ENCODE results near the gene NUP93.

DNA sequence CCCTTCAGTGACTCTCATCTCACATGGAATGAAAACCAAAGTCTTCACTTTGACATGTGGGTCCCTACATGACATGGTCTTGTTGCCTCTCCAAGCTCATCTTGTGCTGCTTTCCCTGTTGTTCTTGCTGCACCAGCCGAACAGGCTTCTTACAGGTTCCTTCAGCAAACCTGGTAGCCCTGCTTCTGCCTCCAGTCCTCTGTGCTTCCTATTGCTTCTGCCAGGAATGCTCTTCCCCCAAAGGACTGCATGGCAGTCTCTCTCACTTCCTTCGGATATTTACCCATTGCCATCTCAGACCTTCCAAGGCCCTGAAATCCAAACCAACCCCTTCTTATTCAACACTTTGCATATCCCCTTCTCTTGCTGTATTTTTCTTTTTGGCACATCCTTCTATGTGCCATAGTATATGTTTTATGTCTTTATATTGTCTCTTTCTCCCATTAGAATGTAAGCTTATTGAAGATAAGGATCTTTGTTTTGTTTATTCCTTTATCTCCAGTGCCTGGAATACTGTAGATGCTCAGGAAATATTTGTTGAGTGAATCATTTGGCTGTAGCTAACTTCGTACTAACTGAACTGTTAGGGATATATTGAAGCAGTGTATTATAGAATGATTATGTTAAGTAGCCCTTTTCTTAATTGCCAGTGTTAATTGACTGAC is 77.2 kb downstream of the NUP93 start:
- TF ChIP-seq, protein P1, sequence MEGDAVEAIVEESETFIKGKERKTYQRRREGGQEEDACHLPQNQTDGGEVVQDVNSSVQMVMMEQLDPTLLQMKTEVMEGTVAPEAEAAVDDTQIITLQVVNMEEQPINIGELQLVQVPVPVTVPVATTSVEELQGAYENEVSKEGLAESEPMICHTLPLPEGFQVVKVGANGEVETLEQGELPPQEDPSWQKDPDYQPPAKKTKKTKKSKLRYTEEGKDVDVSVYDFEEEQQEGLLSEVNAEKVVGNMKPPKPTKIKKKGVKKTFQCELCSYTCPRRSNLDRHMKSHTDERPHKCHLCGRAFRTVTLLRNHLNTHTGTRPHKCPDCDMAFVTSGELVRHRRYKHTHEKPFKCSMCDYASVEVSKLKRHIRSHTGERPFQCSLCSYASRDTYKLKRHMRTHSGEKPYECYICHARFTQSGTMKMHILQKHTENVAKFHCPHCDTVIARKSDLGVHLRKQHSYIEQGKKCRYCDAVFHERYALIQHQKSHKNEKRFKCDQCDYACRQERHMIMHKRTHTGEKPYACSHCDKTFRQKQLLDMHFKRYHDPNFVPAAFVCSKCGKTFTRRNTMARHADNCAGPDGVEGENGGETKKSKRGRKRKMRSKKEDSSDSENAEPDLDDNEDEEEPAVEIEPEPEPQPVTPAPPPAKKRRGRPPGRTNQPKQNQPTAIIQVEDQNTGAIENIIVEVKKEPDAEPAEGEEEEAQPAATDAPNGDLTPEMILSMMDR (IDR thresholded peaks at IDR 0.05), result no peak
- TF ChIP-seq EP300 (IDR thresholded peaks at IDR 0.05), result no peak
- no peak for TF ChIP-seq POLR2AphosphoS5 (IDR thresholded peaks at IDR 0.05)
